ENCODE measurements around the gene MOSPD2.

MOSPD2 gene

GRCh38 chrX:14872851-14873675 lies at the start of gene MOSPD2, which contains the start of gene FANCB:
MOSPD2 (plus strand) TSS chrX:14873421; CDS start chrX:14873529, 108 bp downstream.
FANCB (minus strand) TSS chrX:14873069; CDS start chrX:14865510, 7,559 bp downstream.
- in situ Hi-C loops (cut with HindIII; ENCODE audit: low pct_unique_long_range_greater_than_20kb, low sequenced_read_pairs): no loop called here
- peak; percentile 93 to 97 for DNase-seq (ENCODE audit: low read depth in 1 of 2, low spot score in 1 of 2)
- no peak for TF ChIP-seq JUND (IDR thresholded peaks at IDR 0.05; ENCODE audit: low read depth)

- no peak for TF ChIP-seq JUND (IDR thresholded peaks at IDR 0.05; ENCODE audit: low read depth)
- in situ Hi-C loops (cut with HindIII; ENCODE audit: low pct_unique_long_range_greater_than_20kb, low sequenced_read_pairs): no loop called here
- no peak for DNase-seq (ENCODE audit: low read depth in 1 of 2, low spot score in 1 of 2)
These were observed 47.4 kb upstream of the MOSPD2 start for GRCh38 chrX:14825851-14826250.

DNA sequence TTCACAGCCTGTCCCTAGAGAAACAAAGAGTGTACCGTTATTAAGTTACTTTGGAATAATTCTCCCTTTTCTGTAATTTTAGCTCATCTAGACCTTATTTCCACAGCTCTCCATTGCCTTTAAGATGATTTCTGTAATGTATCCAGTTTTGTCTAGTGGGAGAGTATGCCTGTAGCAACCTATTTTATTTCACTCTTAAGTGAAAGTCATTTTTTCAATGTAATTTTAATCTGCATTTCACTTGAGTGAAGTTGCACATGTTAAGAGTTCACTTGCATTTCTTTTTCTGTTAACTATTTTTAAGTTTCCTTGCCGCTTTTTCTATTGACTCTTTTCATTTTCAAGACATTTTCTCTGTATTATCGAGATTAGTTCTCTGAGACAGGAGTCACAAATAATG lies 46.9 kb upstream of the MOSPD2 start:
- DNase-seq (ENCODE audit: low read depth in 1 of 2, low spot score in 1 of 2): no peak
- in situ Hi-C loops (cut with HindIII; ENCODE audit: low pct_unique_long_range_greater_than_20kb, low sequenced_read_pairs): no loop called here
- no peak for TF ChIP-seq JUND (IDR thresholded peaks at IDR 0.05; ENCODE audit: low read depth)

DNA sequence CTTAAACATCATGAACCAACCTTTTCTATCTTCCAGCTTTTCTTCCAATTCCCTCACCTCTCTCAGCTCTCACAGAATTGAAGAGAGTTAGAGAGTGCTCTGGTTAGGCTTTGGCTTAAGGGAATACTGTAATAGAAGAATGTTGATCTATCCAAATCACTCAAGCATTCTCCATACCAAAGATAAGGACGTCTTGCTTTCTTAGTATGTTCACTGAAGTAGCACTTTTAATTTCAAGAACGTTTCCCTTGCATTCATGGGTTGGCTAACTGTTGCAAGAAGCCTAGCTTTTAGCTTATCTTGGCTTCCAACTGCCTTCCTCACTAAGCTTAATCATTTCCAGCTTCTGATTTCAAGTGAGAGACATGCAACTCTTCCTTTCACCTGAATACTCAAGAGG lies 43.6 kb upstream of the MOSPD2 start:
- in situ Hi-C loops (cut with HindIII; ENCODE audit: low pct_unique_long_range_greater_than_20kb, low sequenced_read_pairs): no loop called here
- TF ChIP-seq JUND (IDR thresholded peaks at IDR 0.05; ENCODE audit: low read depth): no peak
- no peak for DNase-seq (ENCODE audit: low read depth in 1 of 2, low spot score in 1 of 2)

DNA sequence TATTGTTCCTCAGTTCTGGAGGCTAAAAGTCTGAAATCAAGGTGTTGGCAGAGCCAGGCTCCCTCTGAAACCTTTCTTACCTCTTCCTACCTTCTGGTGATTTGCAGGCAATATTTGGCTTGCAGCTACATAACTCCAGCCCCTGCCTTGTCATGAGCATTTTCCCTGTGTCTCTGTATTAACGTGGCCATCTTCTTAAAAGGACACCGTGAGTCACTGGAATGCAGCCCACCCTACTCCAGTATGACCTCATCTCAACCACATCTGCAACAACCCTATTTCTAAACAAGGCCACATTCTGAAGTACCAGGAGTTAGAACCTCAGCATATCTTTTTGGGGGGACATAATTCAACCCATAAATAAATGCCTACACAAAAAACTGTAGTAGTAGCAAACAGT lies 41.1 kb upstream of the MOSPD2 start:
- in situ Hi-C loops (cut with HindIII; ENCODE audit: low pct_unique_long_range_greater_than_20kb, low sequenced_read_pairs): no loop called here
- no peak for DNase-seq (ENCODE audit: low read depth in 1 of 2, low spot score in 1 of 2)
- no peak for TF ChIP-seq JUND (IDR thresholded peaks at IDR 0.05; ENCODE audit: low read depth)

GRCh38 chrX:14832586-14832985 lies 40.6 kb upstream of the MOSPD2 start:
- TF ChIP-seq JUND (IDR thresholded peaks at IDR 0.05; ENCODE audit: low read depth): no peak
- DNase-seq (ENCODE audit: low read depth in 1 of 2, low spot score in 1 of 2): no peak
- in situ Hi-C loops (cut with HindIII; ENCODE audit: low pct_unique_long_range_greater_than_20kb, low sequenced_read_pairs): no loop called here

DNA sequence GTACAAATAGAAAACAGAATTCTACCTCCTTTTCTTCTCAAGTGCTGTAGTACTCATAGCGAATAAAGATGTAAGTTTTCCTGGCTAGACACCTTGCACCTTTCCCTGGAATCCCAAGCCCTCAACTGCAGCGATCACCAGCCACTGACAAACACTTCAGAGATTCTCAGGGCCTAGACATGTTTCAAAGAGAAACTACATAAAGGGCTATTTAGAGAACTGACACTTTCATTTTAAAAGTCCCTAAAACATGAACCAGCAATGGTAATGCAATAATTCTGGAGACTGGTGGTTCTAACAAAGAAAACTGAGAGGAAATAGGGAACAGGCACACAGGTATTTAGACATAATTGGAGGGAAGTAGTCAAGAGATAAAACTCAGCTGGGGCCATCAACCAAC lies 36.1 kb upstream of the MOSPD2 start:
- no peak for DNase-seq (ENCODE audit: low read depth in 1 of 2, low spot score in 1 of 2)
- in situ Hi-C loops (cut with HindIII; ENCODE audit: low pct_unique_long_range_greater_than_20kb, low sequenced_read_pairs): no loop called here
- no peak for TF ChIP-seq JUND (IDR thresholded peaks at IDR 0.05; ENCODE audit: low read depth)

DNA sequence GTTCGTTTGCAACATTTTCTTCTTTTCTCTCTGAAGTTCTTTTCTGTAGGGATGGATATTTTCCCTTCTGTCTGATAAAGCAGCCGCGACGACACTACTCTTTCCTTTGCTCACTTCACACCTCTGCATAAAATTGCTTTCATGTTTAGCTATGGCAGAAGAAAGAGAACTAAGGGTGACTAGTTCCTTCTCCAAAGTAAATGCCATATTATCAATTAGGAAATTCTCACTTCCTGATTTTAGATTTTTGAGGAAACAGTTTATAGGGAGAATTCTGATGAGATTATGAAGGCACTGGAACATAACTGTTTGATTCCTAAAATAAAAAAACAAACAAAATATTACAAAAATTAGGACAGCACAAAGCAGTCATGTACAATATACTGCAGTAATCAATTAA lies 29.6 kb upstream of the MOSPD2 start:
- TF ChIP-seq JUND (IDR thresholded peaks at IDR 0.05; ENCODE audit: low read depth): no peak
- no peak for DNase-seq (ENCODE audit: low read depth in 1 of 2, low spot score in 1 of 2)
- in situ Hi-C loops (cut with HindIII; ENCODE audit: low pct_unique_long_range_greater_than_20kb, low sequenced_read_pairs): no loop called here

DNA sequence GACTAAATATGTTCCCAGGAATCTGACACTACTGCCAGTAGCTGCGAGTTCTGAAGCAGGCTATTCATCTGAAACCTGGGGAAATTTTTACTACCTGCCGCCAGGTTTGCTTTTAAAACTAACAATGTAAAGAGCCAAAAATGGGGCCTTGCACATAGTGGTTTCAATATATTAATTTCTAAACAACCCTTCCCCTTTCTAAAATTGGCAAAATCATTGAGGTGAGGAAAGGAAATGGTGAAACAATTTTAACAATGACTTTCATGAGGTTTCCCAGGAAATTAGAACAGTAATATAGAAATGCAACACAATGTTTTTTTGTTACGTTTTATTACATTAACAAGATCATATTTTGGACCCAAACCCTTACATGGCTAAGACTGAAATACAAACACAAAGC lies 21.7 kb upstream of the MOSPD2 start:
- in situ Hi-C loops (cut with HindIII; ENCODE audit: low pct_unique_long_range_greater_than_20kb, low sequenced_read_pairs): no loop called here
- no peak for DNase-seq (ENCODE audit: low read depth in 1 of 2, low spot score in 1 of 2)
- no peak for TF ChIP-seq JUND (IDR thresholded peaks at IDR 0.05; ENCODE audit: low read depth)

DNA sequence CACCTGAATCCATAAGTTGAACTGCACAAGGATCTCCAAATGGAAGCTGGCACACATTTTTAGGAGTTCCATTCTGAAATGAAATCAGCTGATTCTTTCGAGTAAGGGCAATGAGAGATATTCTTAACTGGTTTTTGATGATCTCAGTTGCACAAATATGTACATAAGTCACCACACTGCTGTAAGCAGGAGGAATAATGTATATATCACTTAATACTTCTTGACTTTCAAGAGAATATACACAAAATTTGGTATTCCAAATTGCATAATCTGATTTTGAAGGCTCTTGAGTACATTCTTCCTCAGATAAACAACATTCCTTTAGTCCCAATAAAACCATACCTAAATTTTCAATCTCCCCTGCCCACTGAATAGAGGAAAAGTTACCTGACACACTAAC lies 8.6 kb upstream of the MOSPD2 start:
- no peak for TF ChIP-seq JUND (IDR thresholded peaks at IDR 0.05; ENCODE audit: low read depth)
- in situ Hi-C loops (cut with HindIII; ENCODE audit: low pct_unique_long_range_greater_than_20kb, low sequenced_read_pairs): no loop called here
- no peak for DNase-seq (ENCODE audit: low read depth in 1 of 2, low spot score in 1 of 2)

GRCh38 chrX:14865201-14865600 lies 8.0 kb upstream of the MOSPD2 start:
- in situ Hi-C loops (cut with HindIII; ENCODE audit: low pct_unique_long_range_greater_than_20kb, low sequenced_read_pairs): no loop called here
- DNase-seq (ENCODE audit: low read depth in 1 of 2, low spot score in 1 of 2): no peak
- TF ChIP-seq JUND (IDR thresholded peaks at IDR 0.05; ENCODE audit: low read depth): no peak

DNA sequence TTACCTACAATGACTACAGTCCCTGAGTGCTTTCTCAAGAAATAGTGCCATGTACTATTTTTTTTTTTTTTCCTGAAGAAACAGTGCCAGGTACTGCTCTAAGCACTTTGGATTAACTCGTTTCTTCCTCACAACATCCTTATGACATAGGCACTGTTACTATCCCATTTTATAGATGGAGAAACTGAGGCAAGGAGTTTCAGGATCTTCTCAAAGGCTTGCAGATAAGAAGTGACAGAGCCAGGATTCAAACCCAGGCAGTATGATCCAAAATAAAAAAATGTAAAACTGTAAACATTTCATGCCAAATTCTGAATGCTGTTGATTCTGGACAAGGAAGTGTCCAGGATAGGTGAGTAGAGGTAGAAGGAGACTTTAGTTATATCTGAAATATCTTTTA lies 1.5 kb upstream of the MOSPD2 start:
- DNase-seq (ENCODE audit: low read depth in 1 of 2, low spot score in 1 of 2): no peak
- in situ Hi-C loops (cut with HindIII; ENCODE audit: low pct_unique_long_range_greater_than_20kb, low sequenced_read_pairs): no loop called here
- no peak for TF ChIP-seq JUND (IDR thresholded peaks at IDR 0.05; ENCODE audit: low read depth)

- DNase-seq (ENCODE audit: low read depth in 1 of 2, low spot score in 1 of 2): no peak
- in situ Hi-C loops (cut with HindIII; ENCODE audit: low pct_unique_long_range_greater_than_20kb, low sequenced_read_pairs): no loop called here
- no peak for TF ChIP-seq JUND (IDR thresholded peaks at IDR 0.05; ENCODE audit: low read depth)
These were observed 866 bp upstream of the MOSPD2 start for GRCh38 chrX:14872355-14872754.

GRCh38 chrX:14873676-14874049 lies 442 bp downstream of the MOSPD2 start:
- TF ChIP-seq JUND (IDR thresholded peaks at IDR 0.05; ENCODE audit: low read depth): no peak
- in situ Hi-C loops (cut with HindIII; ENCODE audit: low pct_unique_long_range_greater_than_20kb, low sequenced_read_pairs): no loop called here
- peak in 1 of 2 experiments; percentile 1 for DNase-seq (ENCODE audit: low read depth in 1 of 2, low spot score in 1 of 2)
